K562 (cell line): ENCODE data around the gene TYMP. TPM values are rescaled to one million over a fixed set of nuclear protein-coding genes. Genes with fewer than 3 reads are reported as not detected.
A peak's percentile ranks its signal among the peaks of the same experiment; 100 is the strongest.

Experiments
- CGGBP1 ChIP-seq: fragments of 250-450 bp; sonication (Bioruptor Pico); IDR thresholded peaks from 2 replicates; pipeline ENCODE4 v1.9.0; 2021; ENCODE audit warnings: mild to moderate bottlenecking
- GABPB1 ChIP-seq: sonication (generic); formaldehyde crosslinking; IDR thresholded peaks from 2 replicates; pipeline ENCODE4 v1.8.0; 2022; ENCODE audit warnings: mild to moderate bottlenecking, missing genetic modification reagents
- HDGF ChIP-seq: fragments of 450-650 bp; IDR thresholded peaks from 2 replicates; pipeline ENCODE4 v1.6.1; 2016
- HNRNPK ChIP-seq: fragments of 200-400 bp; formaldehyde crosslinking; IDR thresholded peaks from one replicate; pipeline ENCODE4 v1.6.1; 2018; ENCODE audit warnings: mild to moderate bottlenecking, low read depth, low read length; ENCODE audit not compliant: poor library complexity, severe bottlenecking
- NKRF ChIP-seq: fragments of 450-650 bp; IDR thresholded peaks from 2 replicates; pipeline ENCODE4 v1.6.1; 2016; ENCODE audit warnings: borderline replicate concordance
- POLR2G ChIP-seq: fragments of 200-400 bp; formaldehyde crosslinking; IDR thresholded peaks from 2 replicates; pipeline ENCODE4 v1.6.1; 2017; ENCODE audit warnings: low read depth, mild to moderate bottlenecking, antibody characterized with exemption, low read length, moderate library complexity
- RBFOX2 ChIP-seq: fragments of 200-400 bp; formaldehyde crosslinking; IDR thresholded peaks from 2 replicates; pipeline ENCODE4 v1.6.1; 2017; ENCODE audit warnings: low read depth, mild to moderate bottlenecking, low read length, moderate library complexity
- SAP30 ChIP-seq: fragments of 200-600 bp; sonication (generic); IDR thresholded peaks from 2 replicates; pipeline ENCODE4 v1.6.1; 2012; ENCODE audit warnings: borderline replicate concordance, low read depth, mild to moderate bottlenecking, moderate library complexity, low read length, control low read depth, inconsistent platforms; ENCODE audit not compliant: insufficient read depth, poor library complexity, severe bottlenecking
- THRB ChIP-seq: fragments of 450-650 bp; formaldehyde crosslinking; conservative IDR thresholded peaks from 2 replicates; pipeline ENCODE4 v1.4.0; 2022; ENCODE audit warnings: mild to moderate bottlenecking, missing genetic modification characterization
- ZFP91 ChIP-seq: sonication (generic); formaldehyde crosslinking; IDR thresholded peaks from 2 replicates; pipeline ENCODE4 v1.8.0; 2022; ENCODE audit warnings: mild to moderate bottlenecking, missing genetic modification reagents
- ZNF444 ChIP-seq: fragments of 250-450 bp; sonication (Bioruptor Pico); IDR thresholded peaks from 2 replicates; pipeline ENCODE4 v1.4.0; 2020; ENCODE audit warnings: mild to moderate bottlenecking, moderate library complexity
- ZNF778 ChIP-seq: fragments of 450-650 bp; formaldehyde crosslinking; IDR thresholded peaks from 2 replicates; pipeline ENCODE4 v1.4.0; 2020; ENCODE audit warnings: mild to moderate bottlenecking, moderate library complexity
- polyA plus RNA-seq, 8 experiments: library from polyadenylated mRNA; depleted of rRNA in 4 of 8; stranded (reverse) in 5 of 8; unstranded in 3 of 8; fragments of >200 nt; fragmentation: Nextera tagmentation in 2 of 8; fragmentation: Illumina TruSeq in 1 of 8; extraction: Ambion mirVana in 2 of 8; extraction: Trizol in 1 of 8; gene quantifications; 2 replicates each; pipeline versions ENCODE4 v1.2.1 to v1.2.3, GENCODE V29; 2011 to 2014; ENCODE audit warnings: inconsistent platforms in 1 of 8, missing spikeins in 1 of 8
- total RNA-seq, 7 experiments: library from RNA; depleted of rRNA in 6 of 7; stranded (reverse); fragments of >200 nt in 6 of 7; fragmentation: Illumina TruSeq in 2 of 7; extraction: Trizol in 2 of 7; gene quantifications; 2 replicates each; pipeline versions ENCODE4 v1.2.1 to v1.2.3, GENCODE V29; 2011 to 2021; ENCODE audit warnings: low replicate concordance in 1 of 7

The TYMP gene
- total and polyA plus RNA-seq, 9 of the 15 experiments (the other 6 are each of a cell fraction or from before 2014, with no cell fraction given), result 0.03 to 4.0 (median 2.4) TPM; not detected in 4

GRCh38 chr22:50529416-50529896 is 356 bp downstream of the TYMP start (continued):
- TF ChIP-seq ZFP91 (CRISPR knock-in tag) (no peak), GABPB1 (CRISPR knock-in tag) (no peak), SAP30 (no peak), ZNF778 (no peak), NKRF (no peak), HNRNPK (no peak), HDGF (no peak), ZNF444 (CRISPR knock-in tag) (no peak), CGGBP1 (no peak), RBFOX2 (0 out of 2 replicates have a peak, but pooled peaks have one; percentile 19), THRB (no peak), POLR2G (peak; percentile 61)
- TF ChIP-seq, all 486 proteins: peak for 3
